G401.6 (cell line): ENCODE data around the gene FAM117B.
"Not testable (repeated sequence)": the region's sequence is repeated elsewhere in the genome, so short reads cannot be mapped to it uniquely, and the experiment has no call there.

Experiments used
- FAIRE-seq: peaks from 2 replicates; lab custom pipeline; 2012; peaks lifted over from hg19 to GRCh38; lab: Jason Lieb, UNC

The FAM117B gene

GRCh38 chr2:202703091-202703490 is 68.3 kb downstream of the FAM117B start:
- FAIRE-seq = no peak

- FAIRE-seq = no peak
Observed at GRCh38 chr2:202704248-202704647, 69.5 kb downstream of the FAM117B start.

GRCh38 chr2:202705446-202706020 is 70.8 kb downstream of the FAM117B start:
- no peak for FAIRE-seq

- FAIRE-seq = not testable (repeated sequence)
Observed at GRCh38 chr2:202714971-202715935, 80.5 kb downstream of the FAM117B start.

GRCh38 chr2:202716114-202716718 is 81.4 kb downstream of the FAM117B start:
- FAIRE-seq = no peak

- FAIRE-seq = no peak
Observed at GRCh38 chr2:202716953-202717597, 82.3 kb downstream of the FAM117B start.

GRCh38 chr2:202717598-202718310 is 83.0 kb downstream of the FAM117B start:
- no peak for FAIRE-seq

GRCh38 chr2:202718614-202719013 is 83.8 kb downstream of the FAM117B start:
- no peak for FAIRE-seq

- FAIRE-seq = no peak
Observed at GRCh38 chr2:202720226-202720625, 85.5 kb downstream of the FAM117B start.

GRCh38 chr2:202721621-202722020 is 86.9 kb downstream of the FAM117B start:
- FAIRE-seq = no peak

- FAIRE-seq = no peak
Observed at GRCh38 chr2:202723746-202724145, 89.0 kb downstream of the FAM117B start.

GRCh38 chr2:202726070-202726469 is 91.3 kb downstream of the FAM117B start:
- no peak for FAIRE-seq

- no peak for FAIRE-seq
Observed at GRCh38 chr2:202736826-202737225, 102.1 kb downstream of the FAM117B start.

GRCh38 chr2:202743613-202744012 is 108.8 kb downstream of the FAM117B start:
- FAIRE-seq = no peak

GRCh38 chr2:202749477-202749876 is 114.7 kb downstream of the FAM117B start:
- no peak for FAIRE-seq

- FAIRE-seq = no peak
Observed at GRCh38 chr2:202750763-202751427, 116.1 kb downstream of the FAM117B start.

GRCh38 chr2:202752071-202752470 is 117.3 kb downstream of the FAM117B start:
- no peak for FAIRE-seq

GRCh38 chr2:202754936-202755335 is 120.2 kb downstream of the FAM117B start:
- no peak for FAIRE-seq

GRCh38 chr2:202756598-202756997 is 121.8 kb downstream of the FAM117B start:
- FAIRE-seq = no peak

GRCh38 chr2:202757339-202757738 is 122.6 kb downstream of the FAM117B start:
- FAIRE-seq = no peak

- FAIRE-seq = no peak
Observed at GRCh38 chr2:202758128-202758527, 123.4 kb downstream of the FAM117B start.
